ENCODE data around the gene ARL11. TPM values are rescaled to one million over a fixed set of nuclear protein-coding genes. Genes with fewer than 3 reads are reported as not detected.

Gene ARL11
- total RNA-seq, 2 experiments from 2014 or later, result 0.11 to 0.14 TPM

DNA sequence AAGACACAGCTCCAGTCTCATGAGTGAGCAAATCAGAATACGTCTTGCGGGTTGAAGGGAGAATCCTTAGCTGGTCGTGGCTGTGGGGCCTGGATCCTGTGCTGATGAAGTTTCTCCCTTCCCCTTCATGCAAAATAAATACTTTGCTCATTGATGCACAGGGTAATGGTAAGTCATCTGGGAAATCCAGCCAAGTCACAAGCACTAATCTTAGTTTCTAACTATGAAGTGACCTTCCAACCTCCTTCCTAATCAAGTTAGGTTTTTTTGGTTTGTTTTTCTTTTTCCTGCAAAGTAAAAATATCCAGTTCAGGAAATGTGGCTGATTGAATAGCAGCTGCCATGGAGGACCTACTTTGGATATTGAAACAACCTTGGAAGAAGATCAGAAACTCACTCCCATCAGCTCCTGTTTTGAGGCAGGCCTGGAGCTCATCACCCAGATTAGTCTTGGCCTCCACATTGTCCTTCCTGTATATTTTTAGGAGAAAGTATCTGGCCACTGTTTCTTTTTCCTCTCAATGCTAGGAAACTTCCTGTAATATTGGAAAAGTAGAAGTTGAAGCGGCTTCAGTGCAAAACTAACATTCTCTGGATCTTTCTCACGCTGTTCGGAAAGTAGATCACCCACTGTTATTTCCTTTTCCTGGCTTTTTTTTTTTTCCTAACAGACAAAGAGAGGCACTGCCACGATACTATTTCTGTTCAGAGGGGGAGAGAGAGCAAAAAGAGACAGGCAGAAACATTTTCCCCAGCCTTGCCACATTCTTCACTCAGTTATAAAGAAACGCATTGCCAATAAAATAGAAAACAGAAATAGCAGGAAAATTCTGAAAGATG lies 12.3 kb upstream of the ARL11 start:
- TF ChIP-seq, protein P1, sequence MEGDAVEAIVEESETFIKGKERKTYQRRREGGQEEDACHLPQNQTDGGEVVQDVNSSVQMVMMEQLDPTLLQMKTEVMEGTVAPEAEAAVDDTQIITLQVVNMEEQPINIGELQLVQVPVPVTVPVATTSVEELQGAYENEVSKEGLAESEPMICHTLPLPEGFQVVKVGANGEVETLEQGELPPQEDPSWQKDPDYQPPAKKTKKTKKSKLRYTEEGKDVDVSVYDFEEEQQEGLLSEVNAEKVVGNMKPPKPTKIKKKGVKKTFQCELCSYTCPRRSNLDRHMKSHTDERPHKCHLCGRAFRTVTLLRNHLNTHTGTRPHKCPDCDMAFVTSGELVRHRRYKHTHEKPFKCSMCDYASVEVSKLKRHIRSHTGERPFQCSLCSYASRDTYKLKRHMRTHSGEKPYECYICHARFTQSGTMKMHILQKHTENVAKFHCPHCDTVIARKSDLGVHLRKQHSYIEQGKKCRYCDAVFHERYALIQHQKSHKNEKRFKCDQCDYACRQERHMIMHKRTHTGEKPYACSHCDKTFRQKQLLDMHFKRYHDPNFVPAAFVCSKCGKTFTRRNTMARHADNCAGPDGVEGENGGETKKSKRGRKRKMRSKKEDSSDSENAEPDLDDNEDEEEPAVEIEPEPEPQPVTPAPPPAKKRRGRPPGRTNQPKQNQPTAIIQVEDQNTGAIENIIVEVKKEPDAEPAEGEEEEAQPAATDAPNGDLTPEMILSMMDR (IDR thresholded peaks at IDR 0.05), result no peak

DNA sequence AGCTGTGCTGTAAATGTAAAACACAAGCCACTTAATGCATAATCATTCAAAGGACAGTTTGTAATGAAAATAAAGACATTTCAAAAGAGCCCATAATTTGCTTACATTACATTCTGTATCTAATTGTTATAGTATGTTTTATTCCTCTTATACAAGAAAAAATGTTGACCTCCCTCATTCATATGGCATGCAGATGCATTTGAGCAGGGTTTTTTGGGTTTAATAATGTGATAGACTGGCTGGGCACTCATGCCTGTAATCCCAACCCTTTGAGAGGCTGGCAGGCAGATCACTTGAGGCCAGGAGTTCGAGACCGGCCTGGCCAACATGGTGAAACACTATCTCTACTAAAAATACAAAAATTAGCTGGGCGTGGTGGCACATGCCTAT lies 11.6 kb upstream of the ARL11 start:
- Mint-ChIP-seq H3K4me1 (ENCODE audit: low read depth) (no peaks in the 10 kb centered on the region), H3K27me3 (peaks cover 14% of the 10 kb centered on the region), H3K4me3 (no peak overlapping the region), H3K27ac (no peak overlapping the region), H3K9me3 (no peaks in the 10 kb centered on the region), H3K36me3 (ENCODE audit: low read depth) (no peaks in the 10 kb centered on the region)
- CTCF ChIA-PET, result interaction anchor here (1.9 kb wide), 1 partner anchor 10 kb away, joined by 5 read pairs; no protein-coding TSS in a partner anchor
- H3K27me3 ChIP-seq (ENCODE audit: control insufficient read depth in 1 of 2, insufficient read depth in 2 of 2, low read length in 2 of 2), result peaks cover 0 to 1% of the 10 kb centered on the region in 2 experiments
- no peak for ATAC-seq (ENCODE audit: poor library complexity)
- H3K4me3 ChIP-seq (ENCODE audit: low read length), result no peak overlapping the region
- intact Hi-C loops (cut with DNase I, micrococcal nuclease), result no loop called here
- DNase-seq, result no peak
- H3K9me3 ChIP-seq (ENCODE audit: control insufficient read depth in 1 of 2, insufficient read depth in 1 of 2, low read length in 2 of 2), result peaks cover 0 to 4% of the 10 kb centered on the region in 2 experiments
- H3K36me3 ChIP-seq (ENCODE audit: insufficient read depth, low read length), result no peaks in the 10 kb centered on the region
- no peaks in the 10 kb centered on the region for H3K4me1 ChIP-seq (ENCODE audit: insufficient read depth, low read length)
- POLR2A ChIA-PET, result no interaction called here
- no peak overlapping the region for H3K27ac ChIP-seq (ENCODE audit: low read depth in 1 of 2, low read length in 2 of 2)
- TF ChIP-seq, protein P1 (IDR thresholded peaks at IDR 0.05), result no peak

More for the DNA sequence above, 12.3 kb upstream of the ARL11 start:
- Histone ChIP-seq H3K9me3 (ENCODE audit: control insufficient read depth in 1 of 2, insufficient read depth in 1 of 2, low read length in 2 of 2) (peaks cover 0 to 5% of the 10 kb centered on the region in 2 experiments), H3K27ac (ENCODE audit: low read depth in 1 of 2, low read length in 2 of 2) (no peak overlapping the region), H3K4me3 (ENCODE audit: low read length) (no peak overlapping the region), H3K4me1 (ENCODE audit: insufficient read depth, low read length) (no peaks in the 10 kb centered on the region), H3K27me3 (ENCODE audit: control insufficient read depth in 1 of 2, insufficient read depth in 2 of 2, low read length in 2 of 2) (no peaks in the 10 kb centered on the region), H3K36me3 (ENCODE audit: insufficient read depth, low read length) (no peaks in the 10 kb centered on the region)
- Mint-ChIP-seq H3K27ac (no peak overlapping the region), H3K27me3 (peaks cover 11% of the 10 kb centered on the region), H3K36me3 (ENCODE audit: low read depth) (no peaks in the 10 kb centered on the region), H3K4me1 (ENCODE audit: low read depth) (no peaks in the 10 kb centered on the region), H3K9me3 (peaks cover 4% of the 10 kb centered on the region), H3K4me3 (no peak overlapping the region)
- POLR2A ChIA-PET, result no interaction called here
- CTCF ChIA-PET, result interaction anchor here (1.9 kb wide), 1 partner anchor 9 kb away, joined by 5 read pairs; no protein-coding TSS in a partner anchor
- no peak for DNase-seq
- intact Hi-C loops (cut with DNase I, micrococcal nuclease), result no loop called here
- no peak for ATAC-seq (ENCODE audit: poor library complexity)

DNA sequence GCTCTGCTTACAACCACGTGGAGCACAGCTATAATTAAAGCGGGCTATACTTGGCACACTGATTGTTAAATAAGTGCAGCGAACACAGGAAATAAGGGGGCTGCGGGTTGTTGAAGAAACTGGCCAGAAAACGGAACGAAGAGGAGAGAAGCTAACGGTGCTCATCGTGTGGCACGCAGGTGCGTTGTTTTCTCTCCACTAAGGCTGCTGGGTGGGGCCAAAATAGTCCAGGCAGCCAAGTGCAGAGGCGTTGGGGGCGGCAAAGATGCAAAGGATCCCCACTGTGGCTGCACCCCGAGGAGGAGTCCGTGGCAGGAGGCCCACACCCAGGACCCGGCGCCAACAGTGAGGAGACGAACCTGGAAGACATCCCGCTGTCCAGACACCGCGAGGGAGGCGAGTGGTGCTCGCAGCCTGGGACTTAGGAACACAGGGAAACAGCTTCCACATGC lies 8.1 kb upstream of the ARL11 start:
- ChIA-PET CTCF (no interaction called here), POLR2A (no interaction called here)
- Histone ChIP-seq H3K27ac (ENCODE audit: low read depth in 1 of 2, low read length in 2 of 2) (no peak overlapping the region), H3K9me3 (ENCODE audit: control insufficient read depth in 1 of 2, insufficient read depth in 1 of 2, low read length in 2 of 2) (no peaks in the 10 kb centered on the region), H3K4me1 (ENCODE audit: insufficient read depth, low read length) (no peaks in the 10 kb centered on the region), H3K27me3 (ENCODE audit: control insufficient read depth in 1 of 2, insufficient read depth in 2 of 2, low read length in 2 of 2) (peaks cover 0 to 2% of the 10 kb centered on the region in 2 experiments), H3K4me3 (ENCODE audit: low read length) (no peak overlapping the region), H3K36me3 (ENCODE audit: insufficient read depth, low read length) (no peaks in the 10 kb centered on the region)
- H3K27me3 Mint-ChIP-seq, result peaks cover 10% of the 10 kb centered on the region
- TF ChIP-seq, protein P1 (IDR thresholded peaks at IDR 0.05), result no peak
- no peaks in the 10 kb centered on the region for H3K4me1 Mint-ChIP-seq (ENCODE audit: low read depth)
- DNase-seq, result no peak
- ATAC-seq (ENCODE audit: poor library complexity), result peak; percentile 29
- no peak overlapping the region for H3K27ac Mint-ChIP-seq
- H3K4me3 Mint-ChIP-seq, result peak overlapping the region; percentile 43
- no peaks in the 10 kb centered on the region for H3K36me3 Mint-ChIP-seq (ENCODE audit: low read depth)
- no peaks in the 10 kb centered on the region for H3K9me3 Mint-ChIP-seq
- intact Hi-C loops (cut with DNase I, micrococcal nuclease), result no loop called here

Measured in CD4-positive, alpha-beta T cell (primary cell).